GM19372 (cell line): Measurements from ENCODE around the gene FSTL3.
"Not testable (repeated sequence)": the region's sequence is repeated elsewhere in the genome, so short reads cannot be mapped to it uniquely, and the experiment has no call there.

Experiments
- ATAC-seq: cut with Tn5 transposase; IDR thresholded peaks from one replicate; pipeline ENCODE4 v1.9.1; 2021; ENCODE audit warnings: mild to moderate bottlenecking, low read depth, moderate library complexity; ENCODE audit not compliant: unreplicated experiment

The FSTL3 gene

DNA sequence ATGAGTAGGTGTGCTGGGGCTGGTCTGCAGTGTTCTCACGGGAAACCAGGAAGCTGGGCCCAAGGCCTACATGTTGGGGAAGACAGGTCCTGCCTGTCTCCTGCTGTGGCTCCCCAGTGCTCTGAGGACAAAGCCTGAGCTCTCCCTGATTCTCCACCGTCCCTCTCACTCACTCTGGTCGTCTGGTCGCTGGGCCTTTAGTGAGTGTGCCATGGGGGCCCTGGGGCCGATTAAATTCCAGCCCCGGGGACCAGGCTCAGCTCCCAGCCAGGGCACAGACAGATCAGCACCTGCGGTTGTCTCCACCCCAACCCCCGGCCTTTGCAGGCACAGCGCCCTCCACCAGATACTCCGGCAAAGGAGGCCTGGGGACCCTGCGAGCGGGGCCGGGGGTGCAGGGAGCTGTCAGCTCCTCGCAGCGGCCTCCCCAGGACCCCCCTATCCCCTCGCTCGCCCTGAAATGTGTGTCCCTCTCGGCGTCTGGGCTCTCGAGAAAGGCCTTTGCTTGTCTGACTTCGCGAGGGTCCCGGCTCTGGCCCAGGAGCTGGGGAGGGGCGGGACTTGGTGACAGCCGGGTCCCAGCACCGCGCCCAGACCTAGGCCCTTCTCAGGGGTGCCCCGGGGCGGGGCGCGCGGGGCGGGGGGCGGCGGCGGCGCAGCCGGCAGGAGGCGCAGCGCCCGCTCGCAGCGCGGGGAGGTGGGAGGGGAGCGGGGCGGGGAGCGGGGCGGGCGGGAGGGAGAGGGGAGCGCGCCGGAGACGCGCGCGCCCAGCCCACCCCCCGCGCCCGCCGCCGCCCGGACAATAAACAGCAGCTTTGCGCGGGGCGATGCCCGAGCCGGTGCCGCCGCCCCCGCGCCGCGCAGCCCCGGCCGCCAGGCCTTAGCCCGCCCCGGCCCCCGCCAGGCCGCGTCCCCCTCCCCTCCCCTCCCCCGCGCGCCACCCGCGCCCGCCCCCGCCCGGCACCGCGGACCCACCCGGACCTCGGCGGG lies 32.3 kb downstream of the FSTL3 start, which contains the start of gene PALM:
Gene PALM, plus strand, starts transcription at position 782 of the 990 bp plus-strand sequence. CDS start 212 bp downstream, outside the sequence.
- no peak for ATAC-seq

DNA sequence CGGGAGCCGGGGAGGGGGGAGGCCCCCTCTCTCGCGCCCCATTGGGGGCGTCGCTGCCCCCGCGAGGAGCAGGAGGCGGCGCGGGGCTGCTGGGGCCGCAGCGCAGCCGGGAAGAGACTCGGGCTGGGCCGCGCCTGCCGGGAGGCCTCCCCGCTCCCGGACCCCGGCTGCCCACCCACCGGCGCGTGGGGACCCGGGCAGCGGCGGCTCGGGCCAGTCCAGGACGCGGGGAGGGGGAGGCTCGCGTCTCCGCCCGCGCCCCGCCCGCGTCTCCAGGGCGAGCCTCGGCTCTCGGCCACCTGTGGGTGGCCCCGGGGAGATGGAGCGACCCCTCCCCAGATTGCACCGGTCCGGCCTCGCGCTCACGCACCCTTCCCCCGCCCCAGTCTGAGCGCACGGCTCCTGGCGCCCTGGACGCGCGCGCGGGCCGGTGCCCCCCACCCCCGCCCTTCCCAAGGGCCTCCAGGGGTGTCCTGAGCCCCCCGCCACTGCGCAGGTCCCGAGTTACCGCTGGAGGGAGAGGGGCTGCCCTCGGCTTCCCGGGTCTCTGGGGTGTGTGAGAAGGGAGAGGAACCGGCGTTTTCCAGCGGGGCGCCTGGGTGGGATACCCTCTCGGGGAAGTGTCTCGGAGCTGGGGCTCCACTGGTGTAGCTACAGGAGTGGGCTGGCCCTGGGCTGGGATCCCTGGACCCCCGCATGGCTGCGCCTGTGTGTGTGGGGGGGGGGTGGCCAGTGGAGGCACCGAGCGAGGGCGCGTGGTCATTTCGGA lies 33.2 kb downstream of the FSTL3 start:
- ATAC-seq = no peak

DNA sequence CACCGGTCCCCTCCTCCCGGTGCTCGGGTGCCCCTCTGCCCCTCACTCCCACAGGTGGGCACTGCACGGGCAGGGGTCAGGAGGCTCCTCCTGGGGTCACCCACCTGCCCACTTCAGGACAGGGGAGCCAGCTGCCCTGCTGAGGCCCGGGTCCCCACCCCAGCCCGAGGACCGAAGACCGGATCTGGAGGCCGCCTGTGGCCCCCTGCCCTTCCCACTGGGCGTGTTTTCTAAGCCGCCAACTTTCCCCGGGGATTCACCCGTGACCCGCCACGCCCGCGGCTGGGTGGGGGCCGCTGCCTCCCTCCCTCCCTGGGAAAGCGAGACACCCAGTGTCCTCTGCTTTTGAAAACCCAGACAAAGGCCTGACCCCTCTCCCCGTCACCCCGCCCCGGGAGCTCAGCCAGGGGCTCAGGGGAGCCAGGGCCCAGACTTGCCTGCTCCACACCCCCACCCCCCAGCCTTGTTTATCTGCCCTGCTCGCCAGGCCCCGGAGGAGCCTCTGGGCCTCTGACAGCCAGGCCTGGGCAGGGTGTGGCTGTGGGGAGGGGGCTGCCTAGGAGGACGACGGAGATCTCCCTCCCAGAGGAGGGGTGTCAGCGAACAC lies 33.9 kb downstream of the FSTL3 start:
- no peak for ATAC-seq

DNA sequence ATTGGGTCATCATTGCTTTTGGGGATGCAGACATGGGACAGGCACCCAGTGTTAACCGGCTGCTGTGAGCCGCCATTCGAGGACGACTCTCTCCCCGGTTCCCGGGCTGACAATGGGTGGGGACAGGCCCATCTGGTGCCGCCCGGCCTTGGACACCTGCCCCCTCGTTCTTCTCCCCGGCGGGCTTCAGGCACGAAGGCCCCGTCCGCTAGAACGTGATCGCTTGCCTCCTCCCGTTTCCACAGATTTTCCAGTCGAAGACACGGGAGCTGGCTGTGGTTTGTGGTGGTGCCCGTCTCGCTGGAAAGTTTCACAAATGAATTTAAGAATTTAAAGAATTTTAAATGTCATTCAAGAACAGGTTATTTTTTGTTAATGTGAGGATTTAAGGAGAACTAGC lies 34.6 kb downstream of the FSTL3 start:
- no peak for ATAC-seq

DNA sequence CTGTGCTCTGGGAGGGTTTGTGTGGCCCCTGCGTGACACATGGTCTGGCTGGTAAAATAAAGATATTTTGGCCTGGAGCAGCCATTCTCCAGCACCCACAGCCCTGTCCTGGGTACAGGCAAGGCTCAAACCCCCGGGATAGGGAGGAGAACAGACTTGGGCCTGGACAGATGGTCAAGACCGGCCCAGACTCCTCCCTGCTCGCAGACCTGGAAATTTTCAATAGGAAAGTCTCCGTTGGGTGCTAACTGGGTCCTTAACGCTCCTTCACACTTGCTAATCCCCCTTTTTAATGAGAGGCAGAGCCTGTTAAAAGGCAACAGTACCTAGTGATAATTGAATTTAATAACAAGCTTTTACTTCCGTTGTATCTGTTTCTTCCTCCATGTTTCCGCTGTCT lies 35.1 kb downstream of the FSTL3 start:
- ATAC-seq = no peak

DNA sequence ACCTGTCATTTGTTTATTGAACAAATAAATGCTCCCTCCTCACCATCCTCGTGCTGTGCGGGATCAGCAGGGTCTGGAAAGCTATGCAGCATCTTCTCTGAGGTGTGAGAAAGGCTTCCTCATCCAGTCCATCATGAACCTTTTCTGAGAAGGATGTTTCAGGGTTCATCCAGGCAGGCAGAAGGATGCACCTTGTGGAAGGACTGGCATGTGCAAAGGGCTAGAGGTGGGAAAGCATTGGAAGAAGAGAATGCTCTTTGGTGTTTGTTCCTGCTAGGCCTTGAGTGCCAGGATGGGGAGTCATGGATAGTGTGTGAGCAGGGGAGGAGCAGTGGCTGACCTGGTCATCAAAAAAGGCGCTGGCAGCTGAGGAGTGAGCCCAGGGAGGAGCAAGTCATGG lies 39.2 kb downstream of the FSTL3 start:
- no peak for ATAC-seq

DNA sequence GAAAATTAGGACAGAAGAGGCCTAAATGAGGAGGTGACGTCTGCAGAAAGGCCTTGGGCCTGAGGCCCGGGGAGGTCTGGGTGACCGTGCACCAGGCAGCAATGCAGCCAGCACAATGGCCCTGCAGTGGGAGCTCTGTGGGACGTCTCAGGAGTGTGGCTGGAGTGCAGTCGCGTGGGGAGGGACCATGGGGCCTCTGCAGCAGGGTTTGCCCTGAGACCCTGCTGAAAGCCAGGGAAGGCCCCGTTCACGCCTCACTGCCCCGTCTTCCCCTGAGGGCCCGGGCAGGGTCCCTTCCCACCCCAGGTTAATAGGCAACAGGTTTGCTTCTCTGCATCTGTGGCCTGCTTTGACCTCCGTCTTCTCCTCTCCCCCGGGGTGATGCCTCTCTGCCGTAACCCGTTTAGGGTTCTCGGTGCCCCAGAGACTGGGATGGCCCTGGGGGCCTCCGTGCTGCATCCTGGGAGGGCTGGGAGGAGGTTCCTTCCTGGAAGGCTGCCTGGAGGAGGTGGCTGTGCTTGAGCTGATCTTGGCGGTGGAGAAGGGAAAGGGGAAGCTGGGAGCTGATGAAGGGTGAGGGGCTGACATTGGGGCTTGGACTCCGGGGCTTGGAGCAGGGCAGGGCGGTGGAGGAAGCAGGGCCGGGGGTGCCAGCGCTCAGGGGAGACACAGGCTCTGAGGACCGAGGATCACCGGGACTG lies 42.2 kb downstream of the FSTL3 start:
- ATAC-seq = no peak

DNA sequence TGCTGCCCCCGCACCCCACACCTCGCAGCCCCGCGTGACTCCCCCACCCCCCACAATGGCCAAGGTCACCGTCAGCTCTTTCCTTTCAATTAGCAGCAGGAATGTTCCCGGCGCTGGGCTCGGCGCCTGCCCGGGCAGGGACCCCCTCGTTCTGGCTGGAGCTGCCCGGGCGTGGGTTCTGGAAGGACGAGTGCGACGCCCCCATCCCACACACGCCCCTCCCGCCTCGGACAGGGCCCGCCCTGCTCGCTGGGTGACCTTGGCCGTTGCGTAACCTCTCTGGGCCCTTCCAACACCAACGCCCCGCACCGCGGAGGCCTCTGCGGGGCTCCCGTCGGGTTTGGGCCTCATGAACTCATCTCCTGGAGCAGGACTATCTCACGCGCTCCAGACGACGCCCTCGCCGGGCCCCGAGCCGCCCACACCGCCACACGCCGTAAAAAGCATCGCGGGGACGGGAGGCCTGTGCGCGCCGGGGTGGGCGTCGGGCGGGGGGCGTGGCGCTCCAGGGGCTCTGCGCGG lies 42.9 kb downstream of the FSTL3 start:
- ATAC-seq = no peak

DNA sequence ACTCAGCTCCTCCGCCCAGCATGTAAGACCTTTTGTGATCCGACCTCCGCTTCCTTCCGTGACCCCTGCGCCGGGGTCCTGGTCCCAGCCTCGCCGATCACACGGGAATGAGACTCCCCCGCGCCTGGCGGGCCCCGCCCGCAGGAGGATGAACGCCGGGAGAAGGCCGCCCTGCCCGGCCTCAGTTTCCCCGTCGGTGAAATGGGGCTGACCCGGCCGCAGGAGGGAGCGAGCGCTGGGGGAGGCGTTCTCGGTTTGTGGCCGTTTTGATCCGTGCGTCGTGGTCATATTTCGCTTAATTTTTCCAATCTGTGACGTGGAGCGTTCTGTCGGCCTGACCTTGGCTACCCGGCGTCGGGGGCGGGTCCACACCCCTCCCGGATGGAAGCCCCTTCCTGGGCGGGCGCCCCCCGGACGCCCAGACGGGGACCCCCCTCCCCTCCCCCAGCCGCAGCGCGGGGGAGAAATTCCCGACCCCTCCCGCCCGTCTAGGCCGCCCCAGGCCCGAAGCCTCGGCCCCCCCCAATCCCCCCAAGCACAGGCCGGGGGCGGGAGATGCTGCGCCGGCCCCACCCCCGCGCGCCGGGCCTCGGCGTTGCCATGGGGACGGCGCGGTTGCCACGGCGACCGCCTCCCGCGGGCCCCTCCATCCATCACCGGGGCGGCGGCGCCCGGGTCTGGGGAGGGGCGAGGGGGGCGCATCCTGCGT lies 43.6 kb downstream of the FSTL3 start:
- ATAC-seq = no peak

DNA sequence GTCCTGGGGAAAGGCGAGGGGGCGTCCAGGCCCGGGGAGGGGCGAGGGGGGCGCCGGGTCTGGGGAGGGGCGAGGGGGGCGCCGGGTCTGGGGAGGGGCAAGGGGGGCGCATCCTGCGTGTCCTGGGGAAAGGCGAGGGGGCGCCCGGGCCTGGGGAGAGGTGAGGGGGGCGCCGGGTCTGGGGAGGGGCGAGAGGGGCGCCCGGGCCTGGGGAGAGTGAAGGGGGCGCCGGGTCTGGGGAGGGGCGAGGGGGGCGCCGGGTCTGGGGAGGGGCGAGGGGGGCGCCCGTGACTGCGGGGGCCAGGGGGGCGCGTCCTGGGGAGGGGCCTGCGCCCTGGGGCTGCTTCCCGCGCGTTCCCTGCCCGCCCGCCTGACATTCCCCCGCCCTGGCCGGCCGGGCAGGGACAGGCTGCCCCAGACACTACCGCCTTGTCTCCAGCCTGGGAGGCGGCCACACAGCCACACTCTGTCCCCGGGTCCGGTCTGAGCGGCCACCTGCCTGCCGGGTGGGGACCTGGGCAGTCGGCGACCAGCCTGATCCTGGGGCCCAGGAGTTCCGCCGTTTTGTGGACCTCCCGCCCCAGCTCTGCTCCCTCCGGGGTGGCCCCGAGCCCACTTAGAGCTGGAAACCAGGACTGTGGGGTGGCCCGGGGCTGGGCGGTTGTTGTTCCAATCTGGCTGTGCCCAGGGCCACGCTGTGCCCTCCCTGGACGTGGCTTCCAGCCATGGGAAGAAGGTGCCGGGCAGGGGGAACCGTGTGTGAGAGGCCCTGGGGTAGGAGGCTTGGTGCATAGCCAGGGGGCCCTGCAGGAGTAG lies 44.4 kb downstream of the FSTL3 start:
- no peak for ATAC-seq

DNA sequence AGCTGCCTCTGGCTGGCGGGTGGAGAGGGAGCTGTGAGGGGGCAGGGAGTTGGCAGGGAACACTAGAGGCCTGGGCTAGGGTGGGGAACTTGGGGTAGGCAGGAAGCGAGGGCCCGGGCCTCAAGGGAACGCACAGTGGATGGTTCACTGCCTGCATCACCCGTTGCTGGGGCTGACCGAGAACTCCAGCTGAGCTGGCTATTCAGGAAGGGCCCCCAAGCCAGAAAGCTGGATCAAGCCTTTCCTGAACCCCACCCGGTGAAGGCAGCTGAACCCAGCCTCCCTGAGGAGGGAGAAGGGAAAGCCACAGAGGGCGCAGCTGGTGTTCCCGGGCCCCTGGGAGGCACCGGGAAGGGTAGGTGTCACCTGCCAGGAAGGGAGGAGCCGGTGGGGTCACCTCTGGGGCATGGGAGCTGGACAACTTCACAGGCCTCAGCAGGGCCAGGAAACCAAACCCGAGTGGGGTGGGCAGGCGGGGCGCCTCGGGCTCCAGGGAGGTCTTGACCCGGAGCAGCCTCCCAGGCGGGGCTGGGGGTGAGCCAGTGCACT lies 46.4 kb downstream of the FSTL3 start:
- ATAC-seq = no peak

DNA sequence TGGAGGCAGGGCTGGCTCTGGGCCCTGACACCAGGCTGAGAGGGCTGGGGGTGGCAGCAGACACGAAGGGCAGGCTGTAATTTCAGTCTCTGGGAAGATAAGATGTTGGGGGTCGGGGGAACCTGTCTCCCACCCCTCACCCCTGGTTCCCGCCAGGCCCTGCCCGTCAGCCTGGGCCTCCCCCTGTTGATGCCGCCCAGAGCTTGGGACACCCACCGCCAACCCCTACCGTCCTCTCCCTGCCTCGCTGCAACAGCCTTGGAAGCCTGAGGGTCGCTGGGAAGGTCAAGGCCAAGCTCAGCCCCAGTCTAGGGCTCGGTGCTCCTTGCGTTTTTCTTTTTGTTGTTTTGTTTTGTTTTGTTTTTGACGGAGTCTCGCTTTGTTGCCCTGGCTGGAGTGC lies 47.1 kb downstream of the FSTL3 start:
- ATAC-seq = no peak

DNA sequence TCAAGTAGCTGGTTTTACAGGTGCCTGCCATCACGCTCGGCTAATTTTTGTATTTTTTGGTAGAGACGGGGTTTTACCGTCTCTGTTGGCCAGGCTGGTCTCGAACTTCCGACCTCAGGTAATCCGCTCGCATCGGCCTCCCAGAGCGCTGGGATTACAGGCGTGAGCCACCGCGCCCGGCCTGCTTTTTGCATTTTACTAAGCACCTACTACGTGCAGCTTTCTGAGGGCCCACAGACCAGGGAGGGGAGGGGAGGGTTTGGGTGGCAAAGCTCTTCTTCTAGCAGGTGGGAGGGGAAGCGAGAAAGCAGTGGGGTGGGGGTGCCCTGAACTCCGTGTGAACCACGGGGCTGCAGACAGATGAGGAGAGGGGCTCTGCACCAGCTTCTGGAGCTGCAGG lies 47.5 kb downstream of the FSTL3 start:
- no peak for ATAC-seq

DNA sequence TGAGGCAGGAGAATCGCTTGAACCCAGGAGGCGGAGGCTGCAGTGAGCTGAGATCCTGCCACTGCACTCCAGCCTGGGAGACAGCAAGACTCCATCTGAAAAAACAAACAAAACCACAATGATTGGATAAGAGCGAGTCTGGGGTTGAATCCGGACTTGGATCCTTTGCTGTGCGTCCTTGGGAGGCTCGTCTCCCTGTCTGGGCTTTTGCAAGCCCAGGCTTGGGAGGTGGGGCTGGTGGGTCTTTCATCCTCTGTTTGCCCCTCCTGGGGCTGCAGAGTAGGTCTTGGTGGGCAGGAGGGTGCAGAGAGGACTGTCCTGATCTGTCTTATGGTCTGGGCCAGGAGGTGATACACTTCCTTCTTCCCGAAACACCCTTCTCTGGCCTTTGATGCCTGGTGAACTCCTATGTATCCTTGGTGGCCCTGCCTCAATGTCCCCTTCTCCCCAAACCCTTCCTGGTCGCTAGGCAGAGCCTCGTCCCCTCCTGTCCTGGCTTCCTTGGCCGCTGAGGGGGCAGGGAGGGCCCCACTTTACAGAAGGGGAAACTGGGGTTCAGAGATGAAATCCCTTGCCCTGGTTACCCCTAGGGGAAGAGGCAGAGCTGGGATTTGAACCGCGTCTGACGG lies 49.4 kb downstream of the FSTL3 start:
- no peak for ATAC-seq

DNA sequence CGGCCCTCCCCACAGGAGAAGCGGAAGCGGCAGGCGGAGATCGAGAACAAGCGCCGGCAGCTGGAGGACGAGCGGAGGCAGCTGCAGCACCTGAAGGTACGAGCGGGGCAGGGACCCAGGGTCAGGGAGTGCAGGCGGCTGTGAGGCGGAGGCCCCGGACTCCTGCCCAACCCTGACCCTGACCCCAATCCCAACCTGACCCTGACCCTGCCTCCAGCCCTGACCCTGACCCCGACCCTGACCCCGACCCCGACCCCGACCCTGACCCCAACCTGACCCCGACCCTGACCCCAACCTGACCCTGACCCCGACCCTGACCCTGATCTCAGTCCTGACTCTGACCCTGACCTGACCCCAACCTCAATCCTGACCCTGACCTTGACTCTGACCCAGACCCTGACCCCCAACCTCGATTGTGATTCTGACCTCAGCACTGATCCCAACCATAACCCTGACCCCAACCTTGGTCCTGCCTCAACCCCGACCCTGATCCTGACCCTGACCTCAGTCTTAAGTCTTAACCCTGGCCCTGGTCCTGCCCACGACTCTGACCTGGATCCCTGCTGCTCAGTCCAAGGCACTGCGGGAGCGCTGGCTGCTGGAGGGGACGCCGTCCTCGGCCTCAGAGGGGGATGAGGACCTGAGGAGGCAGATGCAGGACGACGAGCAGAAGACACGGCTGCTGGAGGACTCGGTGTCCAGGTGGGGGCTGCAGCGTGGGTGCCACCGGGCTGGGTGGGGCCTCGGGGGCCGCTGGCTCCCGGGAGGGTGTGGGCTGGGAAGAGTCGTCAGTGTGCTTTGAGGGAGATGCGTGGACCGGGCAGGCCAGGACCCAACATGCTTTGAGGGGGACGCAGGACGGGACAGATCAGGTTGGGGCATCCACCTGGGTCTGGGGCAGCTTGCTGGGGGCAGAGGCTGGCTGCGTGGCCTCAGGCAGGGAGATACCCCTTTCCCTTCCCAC lies 51.1 kb downstream of the FSTL3 start:
- ATAC-seq = no peak

DNA sequence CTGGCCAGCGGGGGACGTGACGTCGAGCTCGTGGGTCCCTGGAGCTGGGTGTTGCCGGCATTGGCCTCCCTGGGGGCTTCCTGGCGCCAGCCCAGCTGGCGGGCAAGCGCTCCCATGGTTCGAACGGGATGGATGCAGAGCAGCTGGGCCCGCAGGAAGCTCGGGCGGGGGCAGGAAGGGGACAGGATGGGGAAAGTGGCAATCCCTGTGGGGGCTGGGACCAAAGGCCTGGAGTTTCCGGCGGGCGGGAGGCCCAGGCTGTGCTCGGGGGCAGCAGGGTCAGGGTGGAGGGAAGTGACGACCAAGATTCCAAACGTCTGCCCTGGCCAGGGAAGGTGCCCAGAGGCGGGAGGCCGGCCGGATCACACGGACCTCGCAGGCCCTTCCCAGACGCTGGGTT lies 51.8 kb downstream of the FSTL3 start:
- ATAC-seq = no peak

DNA sequence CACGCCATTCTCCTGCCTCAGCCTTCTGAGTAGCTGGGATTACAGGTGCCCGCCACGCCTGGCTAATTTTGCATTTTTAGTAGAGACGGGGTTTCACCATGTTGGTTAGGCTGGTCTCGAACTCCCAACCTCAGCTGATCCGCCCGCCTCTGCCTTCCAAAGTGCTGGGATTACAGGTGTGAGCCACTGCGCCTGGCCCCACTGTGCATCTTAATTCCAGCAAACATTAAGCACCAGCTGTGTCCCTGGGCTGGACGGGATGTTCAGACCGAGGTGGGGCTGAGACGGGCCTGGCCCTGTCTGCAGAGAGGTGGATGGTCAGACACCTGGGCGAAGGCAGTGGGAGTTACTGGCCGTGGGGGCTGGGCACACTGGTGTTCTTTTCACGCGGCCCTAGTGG lies 53.4 kb downstream of the FSTL3 start:
- ATAC-seq = not testable (repeated sequence)
